Osteocyte (in vitro differentiated cells): Measurements from ENCODE around the gene PPP1R1B. TPM values are rescaled to one million over a fixed set of nuclear protein-coding genes. Genes with fewer than 3 reads are reported as not detected.

ENCODE experiments used
- DNase-seq: peaks from one replicate; pipeline ENCODE4 v3.0.0; 2021; ENCODE audit warnings: mixed read lengths; ENCODE audit not compliant: unreplicated experiment; ENCODE audit errors: extremely low spot score
- H3K27ac Mint-ChIP-seq: one replicate; pipeline ENCODE4 v1.8.0; 2021; ENCODE audit warnings: mild to moderate bottlenecking, mixed read lengths; ENCODE audit not compliant: unreplicated experiment
- H3K27me3 Mint-ChIP-seq: one replicate; pipeline ENCODE4 v1.8.0; 2021; ENCODE audit warnings: mixed read lengths; ENCODE audit not compliant: unreplicated experiment
- H3K36me3 Mint-ChIP-seq: one replicate; pipeline ENCODE4 v1.8.0; 2021; ENCODE audit warnings: mixed read lengths; ENCODE audit not compliant: unreplicated experiment
- H3K4me1 Mint-ChIP-seq: one replicate; pipeline ENCODE4 v1.8.0; 2021; ENCODE audit warnings: mixed read lengths; ENCODE audit not compliant: unreplicated experiment
- H3K4me3 Mint-ChIP-seq: one replicate; pipeline ENCODE4 v1.8.0; 2021; ENCODE audit warnings: mild to moderate bottlenecking, moderate library complexity, mixed read lengths; ENCODE audit not compliant: unreplicated experiment
- H3K9me3 Mint-ChIP-seq: one replicate; pipeline ENCODE4 v1.8.0; 2021; ENCODE audit warnings: mixed read lengths; ENCODE audit not compliant: unreplicated experiment
- total RNA-seq: library from RNA; stranded (reverse); gene quantifications from 2 replicates; pipeline ENCODE4 v1.2.1, GENCODE V29; 2021
- TF ChIP-seq, protein P1 (sequence below): fragments of 200-600 bp; sonication (generic); IDR thresholded peaks from 2 replicates; pipeline ENCODE4 v1.5.0; 2021; ENCODE audit warnings: antibody characterized with exemption, mild to moderate bottlenecking, moderate library complexity

Gene PPP1R1B
- total RNA-seq, 1 donor from 2014 or later = 4.5 TPM

DNA sequence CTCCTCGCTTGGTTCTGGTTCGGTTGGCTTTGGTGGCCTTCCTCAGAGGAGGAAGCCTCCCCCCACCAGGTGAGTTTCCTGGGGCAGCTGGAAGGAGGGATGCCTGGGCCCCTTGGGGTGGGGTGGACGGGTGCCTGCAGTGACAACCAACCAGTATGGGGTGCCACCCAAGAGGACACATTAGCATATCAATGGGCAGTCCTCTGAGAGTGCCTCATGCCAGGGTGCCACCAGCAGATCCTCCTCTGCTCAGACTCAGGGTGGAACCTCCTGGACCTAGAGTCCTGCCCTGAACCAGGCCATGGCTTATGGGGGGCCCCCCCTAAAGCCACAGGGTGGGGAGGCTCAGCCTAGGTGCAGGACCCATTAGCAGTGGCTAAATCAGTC, 2.7 kb downstream of the PPP1R1B start:
- peaks cover 15% of the 10 kb centered on the region for H3K4me1 Mint-ChIP-seq
- H3K4me3 Mint-ChIP-seq = no peak overlapping the region
- H3K9me3 Mint-ChIP-seq = no peaks in the 10 kb centered on the region
- no peak overlapping the region for H3K27ac Mint-ChIP-seq
- DNase-seq = no peak
- H3K27me3 Mint-ChIP-seq = peaks cover 57% of the 10 kb centered on the region
- H3K36me3 Mint-ChIP-seq = no peaks in the 10 kb centered on the region
- TF ChIP-seq, protein P1, sequence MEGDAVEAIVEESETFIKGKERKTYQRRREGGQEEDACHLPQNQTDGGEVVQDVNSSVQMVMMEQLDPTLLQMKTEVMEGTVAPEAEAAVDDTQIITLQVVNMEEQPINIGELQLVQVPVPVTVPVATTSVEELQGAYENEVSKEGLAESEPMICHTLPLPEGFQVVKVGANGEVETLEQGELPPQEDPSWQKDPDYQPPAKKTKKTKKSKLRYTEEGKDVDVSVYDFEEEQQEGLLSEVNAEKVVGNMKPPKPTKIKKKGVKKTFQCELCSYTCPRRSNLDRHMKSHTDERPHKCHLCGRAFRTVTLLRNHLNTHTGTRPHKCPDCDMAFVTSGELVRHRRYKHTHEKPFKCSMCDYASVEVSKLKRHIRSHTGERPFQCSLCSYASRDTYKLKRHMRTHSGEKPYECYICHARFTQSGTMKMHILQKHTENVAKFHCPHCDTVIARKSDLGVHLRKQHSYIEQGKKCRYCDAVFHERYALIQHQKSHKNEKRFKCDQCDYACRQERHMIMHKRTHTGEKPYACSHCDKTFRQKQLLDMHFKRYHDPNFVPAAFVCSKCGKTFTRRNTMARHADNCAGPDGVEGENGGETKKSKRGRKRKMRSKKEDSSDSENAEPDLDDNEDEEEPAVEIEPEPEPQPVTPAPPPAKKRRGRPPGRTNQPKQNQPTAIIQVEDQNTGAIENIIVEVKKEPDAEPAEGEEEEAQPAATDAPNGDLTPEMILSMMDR = no peak

DNA sequence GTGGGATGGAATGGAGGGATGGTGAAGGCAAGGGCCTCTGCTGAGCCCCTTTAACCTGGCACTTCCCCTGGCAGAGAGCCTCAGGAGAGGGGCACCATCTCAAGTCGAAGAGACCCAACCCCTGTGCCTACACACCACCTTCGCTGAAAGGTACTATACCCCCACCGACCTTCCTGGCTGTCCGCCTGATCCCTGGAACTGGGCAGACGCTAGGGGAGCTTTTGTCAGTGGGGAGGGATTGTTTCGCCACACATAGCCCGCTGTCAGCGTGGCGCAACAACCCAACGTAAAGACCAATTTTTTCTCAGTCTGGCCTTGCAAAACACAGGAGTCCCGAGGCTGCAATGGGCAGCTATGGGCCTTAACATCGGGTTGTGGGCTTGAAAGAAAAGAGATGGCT, 3.1 kb downstream of the PPP1R1B start:
- Mint-ChIP-seq H3K4me3 (no peak overlapping the region), H3K27me3 (peaks cover 53% of the 10 kb centered on the region), H3K9me3 (no peaks in the 10 kb centered on the region), H3K27ac (no peak overlapping the region), H3K36me3 (no peaks in the 10 kb centered on the region), H3K4me1 (peaks cover 15% of the 10 kb centered on the region)
- TF ChIP-seq, protein P1 = no peak
- DNase-seq = no peak

DNA sequence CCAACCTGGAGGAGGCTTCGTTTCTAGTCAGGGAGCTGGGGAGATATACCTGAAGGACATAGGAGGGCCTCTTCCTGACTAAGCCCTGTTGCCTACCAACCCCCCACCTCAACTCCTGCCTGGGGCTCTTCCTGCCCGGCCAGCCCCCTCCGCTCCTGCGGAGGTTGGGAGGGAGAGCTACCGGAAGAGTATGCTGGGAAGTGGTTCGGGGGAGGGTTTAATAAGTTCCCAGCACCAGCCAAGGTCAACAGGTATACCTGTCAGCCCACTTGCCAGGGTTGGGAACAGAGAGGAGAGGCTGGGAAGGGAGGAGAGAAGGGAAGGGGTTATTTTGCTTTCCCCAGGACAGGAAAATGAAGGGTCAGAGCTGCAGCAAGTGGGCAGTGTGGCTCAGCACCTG, 4.7 kb downstream of the PPP1R1B start:
- H3K27ac Mint-ChIP-seq = no peak overlapping the region
- no peak for DNase-seq
- TF ChIP-seq, protein P1 = no peak
- H3K9me3 Mint-ChIP-seq = no peaks in the 10 kb centered on the region
- no peak overlapping the region for H3K4me3 Mint-ChIP-seq
- H3K36me3 Mint-ChIP-seq = no peaks in the 10 kb centered on the region
- H3K4me1 Mint-ChIP-seq = peaks cover 12% of the 10 kb centered on the region
- H3K27me3 Mint-ChIP-seq = peaks cover 38% of the 10 kb centered on the region

DNA sequence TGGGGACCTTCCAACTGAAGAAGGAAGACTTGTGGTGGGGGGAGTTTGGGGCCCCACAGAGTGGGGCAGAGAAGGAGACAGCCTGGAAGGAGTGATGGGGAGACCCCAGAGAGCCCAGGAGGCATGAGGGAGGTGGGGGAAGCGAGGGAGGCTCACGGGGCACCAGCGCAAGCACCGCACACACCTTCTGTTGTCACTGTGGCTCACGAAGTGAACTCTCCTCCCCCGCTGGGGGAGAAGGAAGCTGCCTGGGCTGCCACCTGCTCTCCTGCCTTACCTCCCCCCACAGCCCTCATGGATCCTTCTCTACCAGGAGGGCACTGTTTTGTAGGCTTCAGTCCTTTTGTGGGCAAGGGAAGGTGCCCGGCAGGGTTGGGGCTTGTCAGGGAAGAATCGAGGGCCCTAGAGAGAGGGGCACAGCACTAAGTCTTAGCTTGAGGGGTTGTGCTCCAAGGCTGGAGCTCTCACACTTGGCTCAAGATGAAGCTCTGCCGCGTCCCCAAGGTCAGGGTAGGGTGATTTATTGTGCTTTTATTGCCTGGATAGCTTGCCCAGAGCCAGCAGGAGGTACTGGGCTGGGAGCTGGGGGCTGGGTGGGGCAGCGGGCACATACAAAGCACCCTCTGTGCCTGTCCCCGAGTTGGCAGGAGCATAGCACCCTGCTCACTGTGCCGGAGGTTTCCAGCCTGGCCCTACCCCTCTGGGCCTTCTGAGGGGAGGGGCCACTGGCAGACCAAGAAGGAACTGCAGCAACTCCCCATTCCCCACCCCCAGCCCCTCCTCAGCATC, 5.6 kb downstream of the PPP1R1B start:
- Mint-ChIP-seq H3K4me3 (no peak overlapping the region), H3K9me3 (no peaks in the 10 kb centered on the region), H3K27me3 (peaks cover 34% of the 10 kb centered on the region), H3K36me3 (no peaks in the 10 kb centered on the region), H3K4me1 (peaks cover 9% of the 10 kb centered on the region), H3K27ac (no peak overlapping the region)
- no peak for DNase-seq
- TF ChIP-seq, protein P1 = no peak

DNA sequence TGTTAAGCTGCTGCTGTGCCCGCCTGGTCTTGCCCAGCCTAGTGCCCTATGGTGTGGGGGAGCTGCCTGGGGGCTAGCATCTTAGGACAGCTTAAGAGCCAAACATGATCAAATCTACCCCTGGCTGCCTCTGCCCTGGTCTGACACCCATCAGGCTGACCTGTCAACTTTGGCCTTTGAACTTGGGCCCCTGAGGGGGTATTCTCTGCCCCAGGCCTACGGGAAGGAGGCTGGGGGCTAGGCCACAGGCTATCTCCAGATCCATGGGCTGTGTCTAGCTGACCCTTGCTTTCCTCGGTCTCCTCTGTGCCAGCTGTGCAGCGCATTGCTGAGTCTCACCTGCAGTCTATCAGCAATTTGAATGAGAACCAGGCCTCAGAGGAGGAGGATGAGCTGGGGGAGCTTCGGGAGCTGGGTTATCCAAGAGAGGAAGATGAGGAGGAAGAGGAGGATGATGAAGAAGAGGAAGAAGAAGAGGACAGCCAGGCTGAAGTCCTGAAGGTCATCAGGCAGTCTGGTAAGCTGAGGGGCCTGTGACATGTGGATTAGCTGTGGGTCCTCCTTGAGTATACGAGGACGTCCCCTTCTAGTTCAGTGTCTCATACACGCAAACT, 6.9 kb downstream of the PPP1R1B start:
- Mint-ChIP-seq H3K9me3 (no peaks in the 10 kb centered on the region), H3K27me3 (peaks cover 23% of the 10 kb centered on the region), H3K4me3 (no peak overlapping the region), H3K4me1 (peaks cover 18% of the 10 kb centered on the region), H3K36me3 (no peaks in the 10 kb centered on the region), H3K27ac (no peak overlapping the region)
- DNase-seq = no peak
- TF ChIP-seq, protein P1 = no peak
